Kidney (tissue), 14 donors: ENCODE results near the gene METTL18. TPM values are rescaled to one million over a fixed set of nuclear protein-coding genes. Genes with fewer than 3 reads are reported as not detected.

ENCODE experiments used
- DNase-seq, 5 donors: peaks; one replicate each; pipeline ENCODE4 v3.0.0-alpha.2; 2013 to 2020
- FAIRE-seq: peaks from 2 replicates; lab custom pipeline; 2012; peaks lifted over from hg19 to GRCh38; lab: Jason Lieb, UNC
- H3K27ac ChIP-seq, 2 donors: one replicate each; pipeline ENCODE4 v1.7.0; 2013; ENCODE audit warnings: low read depth in 2 of 2, low read length in 2 of 2, inconsistent platforms in 1 of 2
- H3K27me3 ChIP-seq: one replicate; pipeline ENCODE4 v1.7.1; 2013; ENCODE audit warnings: low read length, inconsistent platforms; ENCODE audit not compliant: control insufficient read depth, insufficient read depth
- H3K36me3 ChIP-seq, 3 donors: one replicate each; pipeline versions ENCODE4 v1.7.0 to v1.7.1; 2013; ENCODE audit warnings: low read length in 3 of 3, control low read depth in 1 of 3, inconsistent platforms in 1 of 3; ENCODE audit not compliant: insufficient read depth in 3 of 3, control insufficient read depth in 2 of 3
- H3K4me1 ChIP-seq, 3 donors: one replicate each; pipeline versions ENCODE4 v1.7.0 to v1.7.1; 2013; ENCODE audit warnings: low read length in 3 of 3, inconsistent platforms in 1 of 3, low read depth in 1 of 3; ENCODE audit not compliant: control insufficient read depth in 2 of 3, insufficient read depth in 2 of 3
- H3K4me3 ChIP-seq, 3 donors: one replicate each; pipeline versions ENCODE4 v1.7.0 to v1.8.1; 2013; ENCODE audit warnings: low read length in 3 of 3, control low read depth in 1 of 3, inconsistent platforms in 1 of 3
- H3K9ac ChIP-seq, 3 donors: one replicate each; pipeline versions ENCODE4 v1.7.0 to v1.7.1; 2013; ENCODE audit warnings: low read length in 3 of 3, control low read depth in 1 of 3, inconsistent platforms in 1 of 3
- H3K9me3 ChIP-seq, 3 donors: one replicate each; pipeline versions ENCODE4 v1.7.0 to v1.7.1; 2013; ENCODE audit warnings: low read length in 3 of 3, control low read depth in 1 of 3, inconsistent platforms in 1 of 3; ENCODE audit not compliant: control insufficient read depth in 2 of 3, insufficient read depth in 1 of 3
- CTCF ChIP-seq: IDR thresholded peaks from 3 replicates; pipeline ENCODE4 v1.5.1; 2012; ENCODE audit warnings: mild to moderate bottlenecking, moderate library complexity, borderline replicate concordance; ENCODE audit not compliant: insufficient read depth; ENCODE audit errors: extremely low read depth
- intact Hi-C: fragments of 100-400 bp; cut with DNase I; formaldehyde crosslinking; loops from one replicate; pipeline ENCODE4 v1.11.1; 2022
- polyA plus RNA-seq: library from polyadenylated mRNA; stranded (reverse); fragments of 350-450 nt; fragmentation: Illumina TruSeq; extraction: RNeasy Lipid Tissue Mini Kit (QIAGEN cat#74804); gene quantifications from one replicate; pipeline ENCODE4 v1.2.3, GENCODE V29; 2014; ENCODE audit warnings: low read depth, low replicate concordance; ENCODE audit not compliant: insufficient read depth
- total RNA-seq: library from RNA; stranded (reverse); fragmentation: NEBNext Ultra II Directional; extraction: Animal tissue kit (Norgen Biotek cat#: 25700); gene quantifications from one replicate; pipeline ENCODE4 v1.2.1, GENCODE V29; 2021
- donor health status: control.
- donor health status: control.
- donor health status: control.
- donor health status: control.
- donor health status: control.
- donor health status: DM: yes; HTN: yes; CAD: no.
- donor health status: Normal renal cell carcinoma (clear cell type).

METTL18 gene
- total and polyA plus RNA-seq, 2 donors from 2014 or later: 8.5 to 8.7 TPM

DNA sequence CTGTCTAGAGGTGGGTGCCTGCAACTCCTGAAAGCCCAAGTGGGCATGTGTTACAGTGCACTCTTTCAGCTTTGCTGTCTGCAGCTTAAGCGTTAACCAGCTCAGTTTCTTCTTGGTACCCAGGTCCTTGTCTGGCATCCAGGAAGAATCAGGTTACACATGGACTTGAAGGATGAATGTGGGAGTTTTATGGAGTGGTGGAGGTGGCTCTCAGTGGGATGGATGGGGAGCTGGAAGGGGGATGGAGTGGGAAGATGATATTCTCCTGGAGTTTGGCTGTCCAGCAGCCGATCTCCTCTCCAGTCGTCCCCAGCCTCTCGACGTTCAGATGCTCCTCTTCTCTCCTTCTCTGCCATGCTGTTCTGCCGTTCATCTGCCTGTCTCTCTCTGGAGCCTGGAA is 9.4 kb downstream of the METTL18 start:
- no peaks in the 10 kb centered on the region for H3K9me3 ChIP-seq
- FAIRE-seq (no peak), DNase-seq (no peak)
- no peaks in the 10 kb centered on the region for H3K36me3 ChIP-seq
- no peak for TF ChIP-seq CTCF
- H3K4me1 ChIP-seq: no peaks in the 10 kb centered on the region
- H3K27ac ChIP-seq: no peak overlapping the region
- H3K27me3 ChIP-seq: no peaks in the 10 kb centered on the region
- intact Hi-C loops: no loop called here
- H3K9ac ChIP-seq: no peak overlapping the region
- no peak overlapping the region for H3K4me3 ChIP-seq

DNA sequence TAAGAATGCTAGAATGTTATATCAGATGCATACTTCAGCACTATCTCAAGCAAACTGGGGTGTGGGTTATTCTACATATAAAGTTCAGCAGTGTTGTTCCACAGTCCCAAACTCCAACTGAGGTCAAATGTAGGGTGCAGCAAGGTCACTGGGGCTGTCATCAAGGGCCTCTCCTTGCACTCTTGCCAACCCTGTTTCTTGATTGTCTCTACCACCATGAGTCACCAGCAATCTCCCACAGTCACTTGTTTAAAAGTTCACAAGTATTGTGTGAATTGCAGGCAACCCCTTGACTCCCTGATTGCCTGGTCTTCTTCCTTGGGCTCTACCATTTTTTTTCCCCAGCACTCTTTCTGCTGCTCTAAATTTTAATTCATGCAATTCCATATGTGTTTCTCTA is 10.6 kb downstream of the METTL18 start:
- no peaks in the 10 kb centered on the region for H3K27me3 ChIP-seq
- no peaks in the 10 kb centered on the region for H3K36me3 ChIP-seq
- no peak overlapping the region for H3K9ac ChIP-seq
- H3K9me3 ChIP-seq: no peaks in the 10 kb centered on the region
- intact Hi-C loops: no loop called here
- H3K27ac ChIP-seq: no peak overlapping the region
- TF ChIP-seq CTCF: no peak
- no peak overlapping the region for H3K4me3 ChIP-seq
- no peak for FAIRE-seq
- no peak for DNase-seq
- peaks cover 0 to 2% (median 0%) of the 10 kb centered on the region in 3 donors for H3K4me1 ChIP-seq

DNA sequence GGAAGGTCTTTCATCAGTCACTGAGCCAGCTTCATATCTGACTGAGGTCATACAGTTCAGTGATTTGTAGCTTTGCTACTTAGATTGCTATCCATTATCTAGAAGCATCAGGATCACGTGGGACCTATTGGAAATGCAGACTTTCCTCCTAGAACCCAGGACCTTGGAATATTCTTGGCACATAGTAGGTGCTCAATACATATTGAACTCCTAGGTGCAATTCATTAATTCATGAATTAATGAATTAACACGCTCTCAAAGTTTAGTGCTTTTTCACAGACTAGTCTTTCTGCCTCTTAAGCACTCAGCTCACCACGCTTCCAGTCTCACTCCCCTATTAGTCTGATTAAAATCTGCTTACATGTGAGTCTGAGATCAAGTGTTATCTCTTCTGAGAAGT is 12.1 kb downstream of the METTL18 start:
- H3K4me1 ChIP-seq: peaks cover 0 to 2% (median 0%) of the 10 kb centered on the region in 3 donors
- DNase-seq: no peak

More for the DNA sequence above, 12.1 kb downstream of the METTL18 start:
- FAIRE-seq: no peak
- no peak overlapping the region for H3K9ac ChIP-seq
- no peaks in the 10 kb centered on the region for H3K27me3 ChIP-seq
- H3K4me3 ChIP-seq: no peak overlapping the region
- H3K27ac ChIP-seq: no peak overlapping the region
- no peaks in the 10 kb centered on the region for H3K9me3 ChIP-seq
- H3K36me3 ChIP-seq: no peaks in the 10 kb centered on the region
- no peak for TF ChIP-seq CTCF
- intact Hi-C loops: no loop called here
